MM.1S (cell line): Measurements from ENCODE around the gene SLCO1B3.
"Not testable (repeated sequence)": the region's sequence is repeated elsewhere in the genome, so short reads cannot be mapped to it uniquely, and the experiment has no call there.

Source experiments
- DNase-seq: peaks from one replicate; pipeline ENCODE4 v3.0.0-alpha.2; 2015
- H2AFZ ChIP-seq: fragments of 300-600 bp; sonication (generic); 2 replicates; pipeline ENCODE4 v1.6.0; 2016; ENCODE audit warnings: antibody characterized with exemption, low read length
- H3F3A ChIP-seq: fragments of 300-600 bp; sonication (generic); 2 replicates; pipeline ENCODE4 v1.6.1; 2016; ENCODE audit warnings: mild to moderate bottlenecking, antibody characterized with exemption, low read length, moderate library complexity, mixed read lengths; ENCODE audit not compliant: insufficient read depth
- H3K27ac ChIP-seq: fragments of 300-600 bp; sonication (generic); 2 replicates; pipeline ENCODE4 v1.5.1; 2016; ENCODE audit warnings: mild to moderate bottlenecking, low read length
- H3K27me3 ChIP-seq: fragments of 300-600 bp; sonication (generic); replicated peaks from 2 replicates; pipeline ENCODE4 v1.6.0; 2016; ENCODE audit warnings: low read length; ENCODE audit not compliant: insufficient read depth
- H3K36me3 ChIP-seq: fragments of 300-600 bp; sonication (generic); replicated peaks from 2 replicates; pipeline ENCODE4 v1.6.1; 2016; ENCODE audit warnings: mild to moderate bottlenecking, low read length, mixed read lengths; ENCODE audit not compliant: insufficient read depth
- H3K4me1 ChIP-seq: fragments of 300-600 bp; sonication (generic); 2 replicates; pipeline ENCODE4 v1.6.1; 2016; ENCODE audit warnings: low read length, mixed read lengths
- H3K4me2 ChIP-seq: fragments of 300-600 bp; sonication (generic); 2 replicates; pipeline ENCODE4 v1.6.0; 2016; ENCODE audit warnings: low read depth, low read length
- H3K4me3 ChIP-seq: fragments of 300-600 bp; sonication (generic); 2 replicates; pipeline ENCODE4 v1.5.1; 2016; ENCODE audit warnings: low read length, mixed read lengths
- H3K79me2 ChIP-seq: fragments of 300-600 bp; sonication (generic); 2 replicates; pipeline ENCODE4 v1.6.1; 2016; ENCODE audit warnings: mixed run types, low read length, mixed read lengths
- H3K9ac ChIP-seq: fragments of 300-600 bp; sonication (generic); 2 replicates; pipeline ENCODE4 v1.6.1; 2016; ENCODE audit warnings: low read length, mixed read lengths
- H3K9me2 ChIP-seq: fragments of 300-600 bp; sonication (generic); replicated peaks from 2 replicates; pipeline ENCODE4 v1.6.1; 2016; ENCODE audit warnings: mild to moderate bottlenecking, low read length, mixed read lengths; ENCODE audit not compliant: insufficient read depth
- H3K9me3 ChIP-seq: fragments of 300-600 bp; sonication (generic); replicated peaks from 2 replicates; pipeline ENCODE4 v1.6.1; 2016; ENCODE audit warnings: mild to moderate bottlenecking, low read length, mixed read lengths; ENCODE audit not compliant: insufficient read depth
- H4K20me1 ChIP-seq: fragments of 300-600 bp; sonication (generic); 2 replicates; pipeline ENCODE4 v1.6.1; 2016; ENCODE audit warnings: mild to moderate bottlenecking, low read length, moderate library complexity, mixed read lengths; ENCODE audit not compliant: insufficient read depth
- EZH2 ChIP-seq: fragments of 300-600 bp; sonication (generic); optimal IDR thresholded peaks from 2 replicates; pipeline ENCODE3; 2017; ENCODE audit warnings: low read depth, mild to moderate bottlenecking, antibody characterized with exemption, low read length, mixed read lengths
- EZH2phosphoT487 ChIP-seq: fragments of 300-600 bp; sonication (generic); IDR thresholded peaks from 2 replicates; pipeline ENCODE4 v1.6.1; 2018; ENCODE audit warnings: antibody characterized with exemption, low read length
- TF ChIP-seq, protein P1 (sequence below): fragments of 300-600 bp; sonication (generic); IDR thresholded peaks from 2 replicates; pipeline ENCODE4 v1.5.1; 2016; ENCODE audit warnings: antibody characterized with exemption, low read length, mixed read lengths

SLCO1B3 gene, protein sequence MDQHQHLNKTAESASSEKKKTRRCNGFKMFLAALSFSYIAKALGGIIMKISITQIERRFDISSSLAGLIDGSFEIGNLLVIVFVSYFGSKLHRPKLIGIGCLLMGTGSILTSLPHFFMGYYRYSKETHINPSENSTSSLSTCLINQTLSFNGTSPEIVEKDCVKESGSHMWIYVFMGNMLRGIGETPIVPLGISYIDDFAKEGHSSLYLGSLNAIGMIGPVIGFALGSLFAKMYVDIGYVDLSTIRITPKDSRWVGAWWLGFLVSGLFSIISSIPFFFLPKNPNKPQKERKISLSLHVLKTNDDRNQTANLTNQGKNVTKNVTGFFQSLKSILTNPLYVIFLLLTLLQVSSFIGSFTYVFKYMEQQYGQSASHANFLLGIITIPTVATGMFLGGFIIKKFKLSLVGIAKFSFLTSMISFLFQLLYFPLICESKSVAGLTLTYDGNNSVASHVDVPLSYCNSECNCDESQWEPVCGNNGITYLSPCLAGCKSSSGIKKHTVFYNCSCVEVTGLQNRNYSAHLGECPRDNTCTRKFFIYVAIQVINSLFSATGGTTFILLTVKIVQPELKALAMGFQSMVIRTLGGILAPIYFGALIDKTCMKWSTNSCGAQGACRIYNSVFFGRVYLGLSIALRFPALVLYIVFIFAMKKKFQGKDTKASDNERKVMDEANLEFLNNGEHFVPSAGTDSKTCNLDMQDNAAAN

DNA sequence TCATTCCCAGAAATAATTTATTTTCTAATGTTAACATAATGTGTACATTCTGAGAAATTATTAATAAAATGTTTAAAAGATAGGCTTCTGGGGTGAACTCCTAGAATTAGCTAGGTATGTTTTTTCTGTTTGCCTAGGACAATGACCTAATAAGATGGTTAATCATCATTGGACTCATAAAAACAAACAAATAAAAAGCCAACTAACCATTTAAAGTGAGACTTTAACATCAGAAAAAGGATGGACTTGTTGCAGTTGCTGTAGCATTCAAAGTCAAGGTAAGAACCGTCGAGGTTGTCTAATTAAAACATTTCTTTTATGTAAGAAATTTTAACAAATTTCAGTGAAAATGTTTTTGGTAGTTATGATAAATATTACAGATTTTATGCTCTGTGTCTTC is at the start of gene SLCO1B3:
Gene SLCO1B3 (plus strand): TSS at position 219 of the 400 bp plus-strand sequence. CDS start 5,034 bp downstream, outside the sequence.
- H3K4me2 ChIP-seq = no peak within 1 kb of the TSS
- H3K9ac ChIP-seq = no peak within 1 kb of the TSS
- no peaks in the 10 kb centered on the region for H3K4me1 ChIP-seq
- H3K9me2 ChIP-seq = no peaks in the 10 kb centered on the region
- no peaks in the 10 kb centered on the region for H3K9me3 ChIP-seq
- H3K36me3 ChIP-seq = no peaks in the 10 kb centered on the region
- no peaks in the 10 kb centered on the region for H3K27me3 ChIP-seq
- H3F3A ChIP-seq = no peaks in the 10 kb centered on the region
- H3K79me2 ChIP-seq = no peaks in the 10 kb centered on the region
- no peak for TF ChIP-seq EZH2phosphoT487
- no peak for TF ChIP-seq EZH2
- TF ChIP-seq, protein P1, sequence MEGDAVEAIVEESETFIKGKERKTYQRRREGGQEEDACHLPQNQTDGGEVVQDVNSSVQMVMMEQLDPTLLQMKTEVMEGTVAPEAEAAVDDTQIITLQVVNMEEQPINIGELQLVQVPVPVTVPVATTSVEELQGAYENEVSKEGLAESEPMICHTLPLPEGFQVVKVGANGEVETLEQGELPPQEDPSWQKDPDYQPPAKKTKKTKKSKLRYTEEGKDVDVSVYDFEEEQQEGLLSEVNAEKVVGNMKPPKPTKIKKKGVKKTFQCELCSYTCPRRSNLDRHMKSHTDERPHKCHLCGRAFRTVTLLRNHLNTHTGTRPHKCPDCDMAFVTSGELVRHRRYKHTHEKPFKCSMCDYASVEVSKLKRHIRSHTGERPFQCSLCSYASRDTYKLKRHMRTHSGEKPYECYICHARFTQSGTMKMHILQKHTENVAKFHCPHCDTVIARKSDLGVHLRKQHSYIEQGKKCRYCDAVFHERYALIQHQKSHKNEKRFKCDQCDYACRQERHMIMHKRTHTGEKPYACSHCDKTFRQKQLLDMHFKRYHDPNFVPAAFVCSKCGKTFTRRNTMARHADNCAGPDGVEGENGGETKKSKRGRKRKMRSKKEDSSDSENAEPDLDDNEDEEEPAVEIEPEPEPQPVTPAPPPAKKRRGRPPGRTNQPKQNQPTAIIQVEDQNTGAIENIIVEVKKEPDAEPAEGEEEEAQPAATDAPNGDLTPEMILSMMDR = no peak
- H3K4me3 ChIP-seq = no peak within 1 kb of the TSS
- H4K20me1 ChIP-seq = no peaks in the 10 kb centered on the region
- no peak within 1 kb of the TSS for H2AFZ ChIP-seq
- DNase-seq = no peak
- H3K27ac ChIP-seq = no peak within 1 kb of the TSS

DNA sequence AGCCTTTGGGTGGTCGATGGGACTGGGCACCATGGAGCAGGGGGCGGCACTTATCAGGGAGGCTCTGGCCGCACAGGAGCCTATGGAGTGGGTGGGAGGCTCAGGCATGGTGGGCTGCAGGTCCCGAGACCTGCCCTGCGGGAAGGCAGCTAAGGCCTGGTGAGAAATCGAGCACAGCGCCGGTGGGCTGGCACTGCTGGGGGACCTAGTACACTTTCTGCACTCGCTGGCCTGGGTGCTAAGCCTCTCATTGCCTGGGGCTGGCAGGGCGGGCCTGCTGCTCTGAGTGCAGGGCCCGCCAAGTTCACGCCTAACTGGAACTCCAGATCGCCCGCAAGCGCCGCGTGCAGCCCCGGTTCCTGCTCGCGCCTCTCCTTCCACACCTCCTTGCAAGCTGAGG is 33.1 kb upstream of the SLCO1B3 start:
- Histone ChIP-seq H3K4me1 (no peaks in the 10 kb centered on the region), H4K20me1 (no peaks in the 10 kb centered on the region), H3K79me2 (no peaks in the 10 kb centered on the region), H3K36me3 (no peaks in the 10 kb centered on the region), H2AFZ (no peak overlapping the region), H3F3A (no peaks in the 10 kb centered on the region), H3K27me3 (no peaks in the 10 kb centered on the region), H3K27ac (no peak overlapping the region), H3K9me2 (no peaks in the 10 kb centered on the region), H3K9me3 (no peaks in the 10 kb centered on the region), H3K9ac (no peak overlapping the region), H3K4me3 (no peak overlapping the region), H3K4me2 (no peak overlapping the region)
- no peak for DNase-seq
- TF ChIP-seq, protein P1 = no peak
- no peak for TF ChIP-seq EZH2
- no peak for TF ChIP-seq EZH2phosphoT487

DNA sequence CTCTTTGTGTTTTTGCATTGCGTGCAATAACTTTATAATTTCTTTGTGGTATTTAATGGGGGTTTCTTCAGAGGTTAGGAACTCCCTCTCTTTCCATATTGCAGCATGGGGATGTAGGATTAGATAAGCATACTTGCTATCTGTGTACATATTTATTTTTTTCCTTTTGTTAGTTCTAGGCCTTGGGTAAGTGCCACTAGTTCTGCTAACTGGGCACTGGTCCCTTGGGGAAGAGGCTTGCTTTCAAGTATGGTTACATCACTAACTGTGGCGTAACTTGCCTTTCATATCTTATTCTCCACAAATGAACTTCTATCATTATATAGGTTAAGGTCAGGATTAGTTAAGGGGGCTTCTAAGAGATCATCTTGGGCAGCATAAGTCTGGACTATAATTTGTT is 31.5 kb upstream of the SLCO1B3 start:
- H3K4me3 ChIP-seq = no peak overlapping the region
- no peaks in the 10 kb centered on the region for H3K36me3 ChIP-seq
- H3K27ac ChIP-seq = no peak overlapping the region
- no peak overlapping the region for H2AFZ ChIP-seq
- H3K9me2 ChIP-seq = no peaks in the 10 kb centered on the region
- no peaks in the 10 kb centered on the region for H3K9me3 ChIP-seq
- no peaks in the 10 kb centered on the region for H3F3A ChIP-seq
- TF ChIP-seq EZH2 = no peak
- H3K79me2 ChIP-seq = no peaks in the 10 kb centered on the region
- no peaks in the 10 kb centered on the region for H3K4me1 ChIP-seq
- no peak for DNase-seq
- H3K4me2 ChIP-seq = no peak overlapping the region
- H3K9ac ChIP-seq = no peak overlapping the region
- H4K20me1 ChIP-seq = no peaks in the 10 kb centered on the region
- no peaks in the 10 kb centered on the region for H3K27me3 ChIP-seq

DNA sequence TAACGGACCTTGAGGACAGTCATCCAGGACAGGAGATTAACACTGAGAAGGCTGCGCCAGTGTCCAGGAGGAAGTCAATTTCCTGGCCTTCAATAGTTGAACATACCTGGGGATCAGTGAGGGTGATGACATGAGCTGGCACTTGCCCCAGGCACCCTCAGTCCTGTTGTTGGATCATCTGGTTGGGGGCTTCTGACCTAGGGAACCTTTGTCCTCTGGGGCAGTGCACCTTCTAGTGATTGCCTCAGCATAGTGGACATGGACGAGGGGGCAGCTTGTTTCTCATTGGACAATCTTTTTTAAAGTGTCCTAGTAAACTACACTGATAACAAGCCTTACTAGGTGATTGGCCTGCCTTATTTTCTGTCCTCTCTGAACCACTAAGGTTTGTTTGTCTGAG is 30.5 kb upstream of the SLCO1B3 start:
- H4K20me1 ChIP-seq, H3F3A ChIP-seq, H3K9ac ChIP-seq, H3K9me3 ChIP-seq, H3K9me2 ChIP-seq, H3K4me1 ChIP-seq, H3K36me3 ChIP-seq, DNase-seq, H3K27ac ChIP-seq, H2AFZ ChIP-seq, H3K4me2 ChIP-seq, H3K79me2 ChIP-seq, H3K4me3 ChIP-seq, H3K27me3 ChIP-seq: not testable (repeated sequence)

DNA sequence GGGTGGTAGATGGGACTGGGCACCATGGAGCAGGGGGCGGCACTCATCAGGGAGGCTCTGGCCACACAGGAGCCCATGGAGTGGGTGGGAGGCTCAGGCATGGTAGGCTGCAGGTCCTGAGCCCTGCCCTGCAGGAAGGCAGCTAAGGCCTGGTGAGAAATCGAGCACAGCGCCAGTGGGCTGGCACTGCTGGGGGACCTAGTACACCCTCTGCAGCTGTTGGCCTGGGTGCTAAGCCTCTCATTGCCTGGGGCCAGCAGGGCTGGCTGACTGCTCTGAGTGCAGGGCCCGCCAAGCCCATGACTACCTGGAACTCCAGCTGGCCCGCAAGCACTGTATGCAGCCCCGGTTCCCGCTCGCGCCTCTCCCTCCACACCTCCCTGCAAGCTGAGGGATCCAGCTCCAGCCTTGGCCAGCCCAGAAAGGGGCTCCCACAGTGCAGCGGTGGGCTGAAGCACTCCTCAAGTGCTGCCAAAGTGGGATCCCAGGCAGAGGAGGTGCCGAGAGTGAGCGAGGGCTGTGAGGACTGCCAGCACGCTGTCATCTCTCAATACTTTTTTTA is 26.6 kb upstream of the SLCO1B3 start:
- not testable (repeated sequence) for H3K27me3 ChIP-seq, H4K20me1 ChIP-seq, H3K9ac ChIP-seq

More for the DNA sequence above, 26.6 kb upstream of the SLCO1B3 start:
- H3K9me3 ChIP-seq, H3K27ac ChIP-seq, H3K36me3 ChIP-seq, H3K9me2 ChIP-seq, H3F3A ChIP-seq, H3K4me3 ChIP-seq, H3K4me2 ChIP-seq, H3K4me1 ChIP-seq, DNase-seq, H2AFZ ChIP-seq, H3K79me2 ChIP-seq: not testable (repeated sequence)
